HepG2 (cell line): ENCODE results near the gene SNX19. TPM values are rescaled to one million over a fixed set of nuclear protein-coding genes. Genes with fewer than 3 reads are reported as not detected.

Source experiments
- ATAC-seq: fragments of 200-7000 bp; cut with Tn5 transposase; 3 replicates; pipeline ENCODE4 v1.9.1; 2020; ENCODE audit warnings: mild to moderate bottlenecking, moderate library complexity
- BruUV-seq: library from RNA; stranded (reverse); fragments of 400-500 nt; replicated peaks from 2 replicates; lab custom pipeline; 2021; lab: Mats Ljungman, UMichigan
- CTCF ChIA-PET: fragments of 300-600 bp; formaldehyde crosslinking; extraction: SDS; loops from one replicate; lab custom pipeline; 2021; ENCODE audit warnings: low total read pairs, inconsistent platforms, low intra/inter-chr PET ratio; lab: Yijun Ruan, JAX
- POLR2A ChIA-PET: fragments of 350-600 bp; sonication (Branson Sonifier 250); formaldehyde crosslinking; loops from one replicate; lab custom pipeline; 2020; ENCODE audit warnings: antibody characterized with exemption, inconsistent platforms; lab: Yijun Ruan, JAX
- DNase-seq: peaks from one replicate; pipeline ENCODE4 v3.0.0-alpha.2; 2015; ENCODE audit warnings: low spot score
- FAIRE-seq: peaks from 3 replicates; lab custom pipeline; 2011; peaks lifted over from hg19 to GRCh38; lab: Jason Lieb, UNC
- H2AFZ ChIP-seq: one replicate; pipeline ENCODE4 v1.6.1; 2011; ENCODE audit warnings: low read length, inconsistent platforms
- H3K27ac ChIP-seq: fragments of 300-600 bp; 3 replicates; pipeline ENCODE4 v1.8.0; 2011; ENCODE audit warnings: mixed run types, mild to moderate bottlenecking, mixed read lengths, low read length, inconsistent platforms; ENCODE audit not compliant: insufficient read depth; ENCODE audit errors: extremely low read length
- H3K27me3 ChIP-seq, 2 experiments: fragments of 200-600 bp in 1 of 2; 2 replicates in 1 of 2; 3 replicates in 1 of 2; pipeline versions ENCODE4 v1.6.0 to v1.8.0; 2011; ENCODE audit warnings: low read length in 2 of 2, mild to moderate bottlenecking in 2 of 2, moderate library complexity in 2 of 2, inconsistent platforms in 1 of 2; ENCODE audit not compliant: insufficient read depth in 2 of 2, control insufficient read depth in 1 of 2
- H3K36me3 ChIP-seq, 2 experiments: fragments of 200-600 bp in 1 of 2; replicated peaks in 1 of 2; 2 replicates in 1 of 2; 3 replicates in 1 of 2; pipeline versions ENCODE4 v1.5.1 to v1.8.0; 2011; ENCODE audit warnings: low read length in 2 of 2, inconsistent platforms in 1 of 2; ENCODE audit not compliant: insufficient read depth in 2 of 2, control insufficient read depth in 1 of 2
- H3K4me1 ChIP-seq: 2 replicates; pipeline ENCODE4 v1.5.1; 2012; ENCODE audit warnings: low read length, inconsistent platforms; ENCODE audit not compliant: insufficient read depth
- H3K4me2 ChIP-seq: 2 replicates; pipeline ENCODE4 v1.6.0; 2011; ENCODE audit warnings: low read depth, low read length, inconsistent platforms
- H3K4me3 ChIP-seq, 3 experiments: fragments of 200-600 bp in 1 of 3; sonication (generic), shearing (Covaris generic) in 1 of 3; replicated peaks in 1 of 3; 2 replicates each; pipeline ENCODE4 v1.5.1; 2011 to 2016; ENCODE audit warnings: low read length in 3 of 3, inconsistent platforms in 2 of 3, low read depth in 2 of 3, mild to moderate bottlenecking in 2 of 3, control low read depth in 1 of 3, mixed read lengths in 1 of 3; ENCODE audit not compliant: insufficient read depth in 1 of 3
- H3K79me2 ChIP-seq: one replicate; pipeline ENCODE4 v1.6.1; 2011; ENCODE audit warnings: low read length, inconsistent platforms; ENCODE audit not compliant: insufficient read depth
- H3K9ac ChIP-seq: 2 replicates; pipeline ENCODE4 v1.6.0; 2011; ENCODE audit warnings: mild to moderate bottlenecking, low read depth, low read length, inconsistent platforms; ENCODE audit not compliant: insufficient read depth
- H3K9me3 ChIP-seq: 2 replicates; pipeline ENCODE4 v1.5.1; 2012; ENCODE audit warnings: mild to moderate bottlenecking, low read length
- H4K20me1 ChIP-seq: 2 replicates; pipeline ENCODE4 v1.6.0; 2011; ENCODE audit warnings: inconsistent platforms, mild to moderate bottlenecking, low read length, moderate library complexity; ENCODE audit not compliant: insufficient read depth
- BCL6 ChIP-seq: IDR thresholded peaks from 2 replicates; pipeline ENCODE4 v1.6.1; 2016; ENCODE audit warnings: missing genetic modification reagents, missing compliant biosample characterization
- DZIP1 ChIP-seq: sonication (generic); formaldehyde crosslinking; IDR thresholded peaks from 2 replicates; pipeline ENCODE4 v1.5.0; 2020; ENCODE audit warnings: mild to moderate bottlenecking, missing genetic modification reagents
- FOXP4 ChIP-seq: sonication (generic); formaldehyde crosslinking; IDR thresholded peaks from 2 replicates; pipeline ENCODE4 v1.4.0; 2020; ENCODE audit warnings: missing genetic modification reagents
- HIVEP1 ChIP-seq: sonication (generic); formaldehyde crosslinking; IDR thresholded peaks from 2 replicates; pipeline ENCODE4 v1.4.0; 2020; ENCODE audit warnings: mild to moderate bottlenecking, missing genetic modification reagents
- NCOA1 ChIP-seq: sonication (generic); formaldehyde crosslinking; IDR thresholded peaks from 2 replicates; pipeline ENCODE4 v1.9.0; 2021; ENCODE audit warnings: missing genetic modification reagents
- POLR2A ChIP-seq, 2 experiments: IDR thresholded peaks; 2 replicates each; pipeline ENCODE4 v1.6.1; 2011; ENCODE audit warnings: low read depth in 2 of 2, low read length in 2 of 2, mild to moderate bottlenecking in 1 of 2, moderate library complexity in 1 of 2; ENCODE audit not compliant: insufficient read depth in 1 of 2
- TOPORS ChIP-seq: sonication (generic); formaldehyde crosslinking; IDR thresholded peaks from 2 replicates; pipeline ENCODE4 v1.8.0; 2023; ENCODE audit warnings: mild to moderate bottlenecking, missing genetic modification reagents
- ZHX1 ChIP-seq: sonication (generic); formaldehyde crosslinking; IDR thresholded peaks from 2 replicates; pipeline ENCODE4 v1.8.1; 2022; ENCODE audit warnings: low read depth, mild to moderate bottlenecking, missing genetic modification reagents
- ZNF329 ChIP-seq: sonication (generic); formaldehyde crosslinking; IDR thresholded peaks from 2 replicates; pipeline ENCODE4 v1.9.0; 2021; ENCODE audit warnings: low read depth, mild to moderate bottlenecking, missing genetic modification reagents
- ZNF333 ChIP-seq: sonication (generic); formaldehyde crosslinking; IDR thresholded peaks from 2 replicates; pipeline ENCODE4 v1.4.0; 2020; ENCODE audit warnings: mild to moderate bottlenecking, missing genetic modification reagents, borderline replicate concordance
- ZNF543 ChIP-seq: sonication (generic); formaldehyde crosslinking; IDR thresholded peaks from 2 replicates; pipeline ENCODE4 v1.4.0; 2020; ENCODE audit warnings: mild to moderate bottlenecking, missing genetic modification reagents
- ZNF674 ChIP-seq: sonication (generic); formaldehyde crosslinking; IDR thresholded peaks from 2 replicates; pipeline ENCODE4 v1.5.0; 2020; ENCODE audit warnings: low read depth, mild to moderate bottlenecking, missing genetic modification reagents
- ZNF749 ChIP-seq: sonication (generic); formaldehyde crosslinking; IDR thresholded peaks from 2 replicates; pipeline ENCODE4 v1.8.0; 2022; ENCODE audit warnings: mild to moderate bottlenecking, missing genetic modification reagents, moderate library complexity, borderline replicate concordance
- ZNF850 ChIP-seq: sonication (generic); formaldehyde crosslinking; conservative IDR thresholded peaks from 2 replicates; pipeline ENCODE4 v1.9.0; 2021; ENCODE audit warnings: mild to moderate bottlenecking, missing genetic modification reagents
- WGBS: methylation state at CpG from one replicate; pipeline ENCODE4 v1.1.6; 2017; ENCODE audit warnings: low lambda C conversion rate; 5-methylcytosine and 5-hydroxymethylcytosine counted together
- in situ Hi-C: cut with HindIII; loops from 2 replicates; pipeline ENCODE4 v1.10.0; 2017; ENCODE audit warnings: low pct_unique_long_range_greater_than_20kb; ENCODE audit not compliant: extremely low pct_ligation_motif_present
- intact Hi-C: fragments of 100-400 bp; cut with micrococcal nuclease; formaldehyde crosslinking; loops from one replicate; pipeline ENCODE4 v1.10.0; 2022; ENCODE audit not compliant: unreplicated experiment
- polyA plus RNA-seq, 8 experiments: library from polyadenylated mRNA; depleted of rRNA in 3 of 8; stranded (reverse) in 7 of 8; unstranded in 1 of 8; fragments of >200 nt; fragmentation: Illumina TruSeq in 4 of 8; extraction: Trizol in 4 of 8; gene quantifications; 2 replicates each; pipeline versions ENCODE4 v1.2.1 to v1.2.3, GENCODE V29; 2011 to 2016; ENCODE audit warnings: low read depth in 4 of 8, missing spikeins in 1 of 8, mixed read lengths in 1 of 8; ENCODE audit not compliant: insufficient read depth in 1 of 8
- total RNA-seq, 5 experiments: library from RNA; depleted of rRNA; stranded (reverse); fragments of >200 nt; fragmentation: Illumina TruSeq; extraction: Trizol; gene quantifications; 2 replicates each; pipeline ENCODE4 v1.2.3, GENCODE V29; 2016; ENCODE audit warnings: low read depth in 1 of 5
- TF ChIP-seq, protein P1 (sequence below): sonication (generic); formaldehyde crosslinking; IDR thresholded peaks from 2 replicates; pipeline ENCODE4 v1.5.0; 2020; ENCODE audit warnings: missing genetic modification reagents

SNX19 gene
- total and polyA plus RNA-seq, 2 of the 13 experiments (the other 11 are each of a cell fraction or from before 2014, with no cell fraction given): 0.13 to 0.27 TPM

- TF ChIP-seq ZNF749 (CRISPR knock-in tag): no peak
- no peak for TF ChIP-seq DZIP1 (CRISPR knock-in tag)
These were observed 29.6 kb downstream of the SNX19 start (continued) for GRCh38 chr11:130886704-130887103.

DNA sequence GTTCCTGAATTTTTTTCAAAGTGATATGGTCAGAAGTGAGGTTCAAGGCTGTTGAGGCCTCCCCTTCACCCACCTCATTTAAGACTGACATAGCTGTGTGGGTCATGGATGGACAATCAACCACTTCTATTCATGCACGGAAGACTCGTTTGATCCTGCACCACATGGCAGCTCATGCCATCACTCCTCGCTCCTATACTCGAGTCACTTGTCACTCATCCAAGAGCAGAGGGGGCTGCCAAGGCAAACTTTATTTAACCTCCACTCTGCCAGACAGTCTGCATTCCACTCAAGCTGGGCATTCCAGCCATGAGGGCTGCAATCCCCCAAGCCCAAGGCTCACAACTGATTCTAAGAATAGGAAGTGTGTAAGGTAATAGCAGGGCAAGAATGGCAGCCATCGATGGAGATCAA lies 34.1 kb downstream of the SNX19 start:
- whole genome bisulfite sequencing: 35% methylated on average over 5 of the region's 5 CpGs
- Histone ChIP-seq H3K27ac (no peak overlapping the region), H3K4me2 (no peak overlapping the region), H3K9me3 (no peaks in the 10 kb centered on the region), H3K9ac (no peak overlapping the region), H3K79me2 (no peaks in the 10 kb centered on the region), H3K4me3 (no peak overlapping the region), H2AFZ (no peak overlapping the region), H3K27me3 (0 out of 5 replicates have a peak, but pooled peaks cover 0 to 5% of the 10 kb centered on the region in 2 experiments), H4K20me1 (no peaks in the 10 kb centered on the region), H3K4me1 (no peaks in the 10 kb centered on the region), H3K36me3 (no peaks in the 10 kb centered on the region)
- intact Hi-C loops (no loop called here), in situ Hi-C loops (loop anchor here (25.0 kb wide), 1 partner anchor 670 kb away; no protein-coding TSS in a partner anchor)
- ATAC-seq: no peak
- FAIRE-seq: no peak
- ChIA-PET POLR2A (no interaction called here), CTCF (no interaction called here)
- DNase-seq: no peak
- no TSS peak for BruUV-seq
- TF ChIP-seq ZNF333 (no peak), NCOA1 (no peak), ZHX1 (CRISPR knock-in tag) (no peak), POLR2A (IDR thresholded peaks at IDR 0.05; ENCODE audit: insufficient read depth in 1 of 2, low read depth in 2 of 2, low read length in 2 of 2) (no peak), TOPORS (CRISPR knock-in tag) (no peak), ZNF674 (CRISPR knock-in tag) (no peak), BCL6 (CRISPR knock-in tag) (no peak), FOXP4 (CRISPR knock-in tag) (no peak), ZNF543 (CRISPR knock-in tag) (no peak), ZNF850 (no peak), ZNF329 (CRISPR knock-in tag) (no peak), HIVEP1 (no peak)
- TF ChIP-seq, protein P1, sequence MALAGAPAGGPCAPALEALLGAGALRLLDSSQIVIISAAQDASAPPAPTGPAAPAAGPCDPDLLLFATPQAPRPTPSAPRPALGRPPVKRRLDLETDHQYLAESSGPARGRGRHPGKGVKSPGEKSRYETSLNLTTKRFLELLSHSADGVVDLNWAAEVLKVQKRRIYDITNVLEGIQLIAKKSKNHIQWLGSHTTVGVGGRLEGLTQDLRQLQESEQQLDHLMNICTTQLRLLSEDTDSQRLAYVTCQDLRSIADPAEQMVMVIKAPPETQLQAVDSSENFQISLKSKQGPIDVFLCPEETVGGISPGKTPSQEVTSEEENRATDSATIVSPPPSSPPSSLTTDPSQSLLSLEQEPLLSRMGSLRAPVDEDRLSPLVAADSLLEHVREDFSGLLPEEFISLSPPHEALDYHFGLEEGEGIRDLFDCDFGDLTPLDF: no peak
